ENCODE data around the gene TULP4.
A peak's percentile ranks its signal among the peaks of the same experiment; 100 is the strongest.

Gene TULP4

DNA sequence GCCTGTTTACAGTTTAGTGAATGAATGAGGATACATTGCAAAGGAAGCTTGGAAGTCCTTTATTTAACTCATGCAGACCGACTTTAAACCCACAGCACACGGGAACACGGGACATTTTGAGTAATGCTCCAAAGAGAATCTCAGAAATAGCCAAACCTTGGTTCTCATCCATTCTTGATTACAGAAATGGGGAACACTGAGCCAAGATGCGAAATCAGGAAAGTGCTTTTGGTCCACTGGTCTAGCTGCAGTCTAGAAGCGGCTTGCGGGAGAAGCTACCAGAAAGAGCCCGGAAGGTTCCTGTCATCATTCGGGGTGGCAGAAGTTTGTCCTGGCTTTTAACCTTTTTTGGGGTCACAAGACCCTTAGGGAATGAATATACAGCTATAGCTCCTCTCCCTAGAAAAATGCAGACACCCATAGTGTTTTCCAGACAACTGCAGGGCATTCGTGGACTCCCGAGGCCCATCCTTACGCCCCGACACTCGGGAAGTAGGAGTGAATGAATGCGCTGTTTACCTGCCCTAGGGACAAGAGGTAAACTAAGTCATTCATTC, 247.2 kb downstream of the TULP4 start:
- DNase-seq (ENCODE audit: low read depth) = no peak

GRCh38 chr6:158559895-158560835, 247.9 kb downstream of the TULP4 start, which contains the start of gene TMEM181:
Gene TMEM181 (plus strand): TSS chr6:158560091. CDS start chr6:158560225, 134 bp downstream.
- peak; percentile 75 for DNase-seq (ENCODE audit: low read depth)

DNA sequence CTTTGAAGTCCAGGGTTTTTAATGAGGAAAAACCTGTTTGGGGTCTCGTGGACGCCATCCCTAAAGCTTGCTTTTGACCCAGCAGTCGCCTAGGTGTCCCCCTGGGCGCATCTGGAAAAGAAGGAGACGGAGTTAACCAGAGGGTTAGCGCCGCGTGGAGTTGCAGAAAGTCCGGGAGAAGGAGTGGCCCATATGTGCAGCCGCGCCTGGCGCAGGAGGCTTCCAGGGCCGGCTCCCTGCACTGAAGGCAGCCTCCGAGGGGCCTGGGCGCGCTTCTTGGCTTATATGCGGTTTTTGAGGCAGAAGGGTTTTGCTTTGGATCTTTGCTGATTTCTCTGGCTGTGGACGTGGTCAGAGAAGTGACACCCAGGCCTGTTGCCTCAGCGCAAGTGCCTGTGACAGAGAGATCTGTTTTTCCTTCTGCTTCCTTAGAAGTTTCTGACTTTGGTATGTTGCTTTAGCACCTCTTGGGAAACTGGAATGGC, 248.6 kb downstream of the TULP4 start:
- no peak for DNase-seq (ENCODE audit: low read depth)
